BLaER1 treated with 17β-estradiol and CSF1 and Interleukin-3, amounts not matched to agents 10 nM and 100 nM (cell line): ENCODE data around the gene PAK4.

Experiments used
- H3K27ac ChIP-seq, 11 experiments: shearing (Covaris generic); formaldehyde crosslinking; 2 replicates each; pipeline ENCODE4 v1.8.1; 2022
- H3K27me3 ChIP-seq, 11 experiments: shearing (Covaris generic); formaldehyde crosslinking; 2 replicates each; pipeline ENCODE4 v1.8.1; 2022
- H3K36me3 ChIP-seq, 11 experiments: shearing (Covaris generic); formaldehyde crosslinking; 2 replicates each; pipeline ENCODE4 v1.8.1; 2022
- H3K4me1 ChIP-seq, 10 experiments: shearing (Covaris generic); formaldehyde crosslinking; 2 replicates each; pipeline ENCODE4 v1.8.1; 2022
- H3K4me2 ChIP-seq, 11 experiments: shearing (Covaris generic); formaldehyde crosslinking; 2 replicates each; pipeline ENCODE4 v1.8.1; 2022
- H3K4me3 ChIP-seq, 10 experiments: shearing (Covaris generic); formaldehyde crosslinking; 2 replicates each; pipeline ENCODE4 v1.8.1; 2022
- H3K9ac ChIP-seq, 11 experiments: shearing (Covaris generic); formaldehyde crosslinking; 2 replicates each; pipeline ENCODE4 v1.8.1; 2022
- H3K9me3 ChIP-seq, 11 experiments: shearing (Covaris generic); formaldehyde crosslinking; replicated peaks in 1 of 11; 2 replicates each; pipeline ENCODE4 v1.8.1; 2022
- H4K20me1 ChIP-seq, 11 experiments: shearing (Covaris generic); formaldehyde crosslinking; 2 replicates each; pipeline ENCODE4 v1.8.1; 2022
- Cebpa-rat ChIP-seq, 11 experiments: shearing (Covaris generic); IDR thresholded peaks; 2 replicates each; pipeline ENCODE4 v1.8.1; 2022

PAK4 gene

GRCh38 chr19:39188960-39189359 lies 63.4 kb downstream of the PAK4 start:
- TF ChIP-seq Cebpa-rat (IDR thresholded peaks at IDR 0.05): no peak
- Histone ChIP-seq H3K4me3 (no peak overlapping the region), H3K36me3 (no peaks in the 10 kb centered on the region), H4K20me1 (peaks cover 0 to 3% (median 0%) of the 10 kb centered on the region in 11 experiments; a peak in 2 of 22 replicates), H3K9ac (peak overlapping the region in 1 of 11 experiments; percentile 21; a peak in 1 of 22 replicates), H3K9me3 (no peaks in the 10 kb centered on the region), H3K27me3 (no peaks in the 10 kb centered on the region), H3K4me1 (peaks cover 0 to 38% (median 16%) of the 10 kb centered on the region in 10 experiments; a peak in 14 of 20 replicates), H3K4me2 (peak overlapping the region in 6 of 11 experiments; percentile 7 to 47 (median 29); a peak in 9 of 22 replicates), H3K27ac (no peak overlapping the region)

DNA sequence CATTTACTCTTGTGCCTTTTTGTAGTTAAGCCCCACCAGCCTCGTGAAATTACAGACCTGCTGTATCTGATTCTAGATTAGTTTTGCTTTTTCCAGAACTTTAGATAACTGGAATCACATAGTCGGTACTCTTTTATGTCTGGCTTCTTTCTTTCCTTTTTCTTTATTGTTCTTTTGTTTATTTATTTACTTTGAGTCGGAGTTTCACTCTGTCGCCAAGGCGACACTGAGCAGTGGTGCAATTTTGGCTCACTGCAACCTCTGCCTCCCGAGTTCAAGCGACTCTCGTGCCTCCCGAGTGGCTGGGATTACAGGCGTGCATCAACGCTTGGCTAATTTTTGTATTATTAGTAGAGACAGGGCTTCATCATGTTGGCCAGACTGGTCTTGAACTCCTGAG lies 65.2 kb downstream of the PAK4 start:
- no peak overlapping the region for H3K4me2 ChIP-seq
- peaks cover 3 to 11% (median 9%) of the 10 kb centered on the region in 11 experiments for H3K27me3 ChIP-seq
- no peak overlapping the region for H3K9ac ChIP-seq
- peaks cover 0 to 35% (median 11%) of the 10 kb centered on the region in 10 experiments; a peak in 14 of 20 replicates for H3K4me1 ChIP-seq
- no peak overlapping the region for H3K4me3 ChIP-seq
- no peak overlapping the region for H3K27ac ChIP-seq
- H4K20me1 ChIP-seq: peaks cover 0 to 1% (median 0%) of the 10 kb centered on the region in 11 experiments; a peak in 2 of 22 replicates
- no peaks in the 10 kb centered on the region for H3K9me3 ChIP-seq
- TF ChIP-seq Cebpa-rat (IDR thresholded peaks at IDR 0.05): no peak
- no peaks in the 10 kb centered on the region for H3K36me3 ChIP-seq

- Histone ChIP-seq H3K9ac (no peak overlapping the region), H3K4me1 (peaks cover 5 to 42% (median 22%) of the 10 kb centered on the region in 10 experiments; a peak in 17 of 20 replicates), H3K4me2 (peak overlapping the region in 2 of 11 experiments; percentile 5 to 12; a peak in 2 of 22 replicates), H3K36me3 (no peaks in the 10 kb centered on the region), H3K27me3 (peaks cover 24 to 31% (median 30%) of the 10 kb centered on the region in 11 experiments), H3K4me3 (no peak overlapping the region), H3K27ac (no peak overlapping the region), H3K9me3 (no peaks in the 10 kb centered on the region), H4K20me1 (peaks cover 0 to 13% (median 0%) of the 10 kb centered on the region in 11 experiments; a peak in 5 of 22 replicates)
- TF ChIP-seq Cebpa-rat (IDR thresholded peaks at IDR 0.05): no peak
Observed at GRCh38 chr19:39192846-39193245, 67.3 kb downstream of the PAK4 start.

- Histone ChIP-seq H3K9me3 (no peaks in the 10 kb centered on the region), H3K4me1 (peaks cover 4 to 39% (median 22%) of the 10 kb centered on the region in 10 experiments; a peak in 17 of 20 replicates), H3K9ac (no peak overlapping the region), H3K27me3 (peaks cover 33 to 41% (median 40%) of the 10 kb centered on the region in 11 experiments), H4K20me1 (peaks cover 0 to 16% (median 0%) of the 10 kb centered on the region in 11 experiments; a peak in 5 of 22 replicates), H3K4me3 (no peak overlapping the region), H3K27ac (no peak overlapping the region), H3K4me2 (peak overlapping the region in 1 of 11 experiments; percentile 12; a peak in 2 of 22 replicates), H3K36me3 (no peaks in the 10 kb centered on the region)
- no peak for TF ChIP-seq Cebpa-rat (IDR thresholded peaks at IDR 0.05)
Observed at GRCh38 chr19:39193803-39194202, 68.2 kb downstream of the PAK4 start.

DNA sequence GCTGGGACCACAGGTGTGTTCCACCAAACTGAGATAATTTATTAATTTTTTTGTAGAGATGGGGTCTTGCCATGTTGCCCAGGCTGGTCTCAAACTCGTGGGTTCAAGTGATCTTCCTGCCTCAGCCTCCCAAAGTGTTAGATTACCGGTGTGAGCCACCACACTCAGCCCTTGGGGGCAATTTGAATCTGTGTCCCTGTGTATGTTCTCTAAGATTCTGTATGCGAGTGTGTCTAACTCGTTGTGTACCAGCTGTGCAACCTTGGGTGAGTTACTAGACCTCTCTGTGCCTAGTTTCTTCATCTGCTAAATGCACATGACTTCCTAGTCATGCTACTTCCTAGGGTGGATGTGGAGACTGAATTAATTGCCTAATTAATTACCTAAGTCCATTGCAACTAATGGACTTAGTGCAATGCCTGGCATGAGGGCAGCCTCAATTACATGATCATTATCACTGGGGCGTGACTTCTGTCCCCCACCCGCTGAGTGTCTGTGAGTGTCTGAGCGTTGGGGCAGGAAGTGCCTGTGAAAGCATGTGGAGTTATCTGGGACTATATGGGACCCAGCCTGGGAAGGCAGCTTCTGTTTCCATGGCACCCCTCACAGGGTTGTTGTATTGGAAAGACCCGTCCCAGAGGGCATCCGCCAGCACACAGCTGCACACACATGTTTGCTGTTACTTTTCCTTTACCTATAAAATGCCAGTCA lies 69.4 kb downstream of the PAK4 start:
- H3K4me2 ChIP-seq: peak overlapping the region in 5 of 11 experiments; percentile 6 to 53 (median 26); a peak in 5 of 22 replicates

GRCh38 chr19:39195755-39196154 lies 70.2 kb downstream of the PAK4 start:
- Histone ChIP-seq H3K9ac (no peak overlapping the region), H3K27me3 (peaks cover 38 to 49% (median 46%) of the 10 kb centered on the region in 11 experiments), H3K9me3 (no peaks in the 10 kb centered on the region), H4K20me1 (peaks cover 0 to 22% (median 0%) of the 10 kb centered on the region in 11 experiments; a peak in 5 of 22 replicates), H3K36me3 (no peaks in the 10 kb centered on the region), H3K4me2 (peak overlapping the region in 3 of 11 experiments; percentile 1 to 23 (median 9); a peak in 4 of 22 replicates), H3K4me3 (no peak overlapping the region), H3K27ac (no peak overlapping the region), H3K4me1 (peaks cover 0 to 30% (median 17%) of the 10 kb centered on the region in 10 experiments; a peak in 17 of 20 replicates)
- TF ChIP-seq Cebpa-rat (IDR thresholded peaks at IDR 0.05): no peak

More for the DNA sequence above, 69.4 kb downstream of the PAK4 start:
- H3K9ac ChIP-seq: no peak overlapping the region
- no peak for TF ChIP-seq Cebpa-rat (IDR thresholded peaks at IDR 0.05)
- H3K36me3 ChIP-seq: no peaks in the 10 kb centered on the region
- no peak overlapping the region for H3K27ac ChIP-seq
- peaks cover 0 to 22% (median 0%) of the 10 kb centered on the region in 11 experiments; a peak in 5 of 22 replicates for H4K20me1 ChIP-seq
- no peak overlapping the region for H3K4me3 ChIP-seq
- peaks cover 0 to 30% (median 17%) of the 10 kb centered on the region in 10 experiments; a peak in 17 of 20 replicates for H3K4me1 ChIP-seq
- peaks cover 38 to 49% (median 46%) of the 10 kb centered on the region in 11 experiments for H3K27me3 ChIP-seq
- no peaks in the 10 kb centered on the region for H3K9me3 ChIP-seq

DNA sequence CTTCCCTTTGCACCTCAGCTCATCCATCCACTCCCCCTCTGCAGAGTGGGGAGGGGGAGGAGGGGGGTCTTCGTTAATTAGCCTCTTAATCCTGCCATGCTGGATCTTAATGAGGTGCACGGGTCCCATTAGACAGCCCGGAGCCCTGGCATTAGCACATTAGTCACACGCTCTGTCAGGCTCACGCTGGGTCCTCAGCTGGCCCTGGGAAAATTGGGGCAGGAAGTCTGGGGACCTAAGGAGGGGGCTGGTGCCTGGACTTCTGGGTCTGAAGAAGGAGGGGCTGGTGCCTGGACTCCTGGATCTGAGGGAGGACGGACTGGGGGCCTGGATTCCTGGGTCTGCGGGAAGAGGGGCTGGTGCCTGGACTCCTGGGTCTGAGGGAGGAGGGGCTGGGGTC lies 70.7 kb downstream of the PAK4 start:
- peaks cover 0 to 22% (median 0%) of the 10 kb centered on the region in 11 experiments; a peak in 5 of 22 replicates for H4K20me1 ChIP-seq
- no peak for TF ChIP-seq Cebpa-rat (IDR thresholded peaks at IDR 0.05)
- H3K4me3 ChIP-seq: no peak overlapping the region
- no peak overlapping the region for H3K9ac ChIP-seq
- H3K4me2 ChIP-seq: peak overlapping the region in 5 of 11 experiments; percentile 1 to 74 (median 57); a peak in 5 of 22 replicates
- no peak overlapping the region for H3K27ac ChIP-seq
- H3K27me3 ChIP-seq: peaks cover 38 to 49% (median 46%) of the 10 kb centered on the region in 11 experiments
- H3K4me1 ChIP-seq: peaks cover 0 to 30% (median 17%) of the 10 kb centered on the region in 10 experiments; a peak in 17 of 20 replicates
- no peaks in the 10 kb centered on the region for H3K9me3 ChIP-seq
- H3K36me3 ChIP-seq: no peaks in the 10 kb centered on the region

DNA sequence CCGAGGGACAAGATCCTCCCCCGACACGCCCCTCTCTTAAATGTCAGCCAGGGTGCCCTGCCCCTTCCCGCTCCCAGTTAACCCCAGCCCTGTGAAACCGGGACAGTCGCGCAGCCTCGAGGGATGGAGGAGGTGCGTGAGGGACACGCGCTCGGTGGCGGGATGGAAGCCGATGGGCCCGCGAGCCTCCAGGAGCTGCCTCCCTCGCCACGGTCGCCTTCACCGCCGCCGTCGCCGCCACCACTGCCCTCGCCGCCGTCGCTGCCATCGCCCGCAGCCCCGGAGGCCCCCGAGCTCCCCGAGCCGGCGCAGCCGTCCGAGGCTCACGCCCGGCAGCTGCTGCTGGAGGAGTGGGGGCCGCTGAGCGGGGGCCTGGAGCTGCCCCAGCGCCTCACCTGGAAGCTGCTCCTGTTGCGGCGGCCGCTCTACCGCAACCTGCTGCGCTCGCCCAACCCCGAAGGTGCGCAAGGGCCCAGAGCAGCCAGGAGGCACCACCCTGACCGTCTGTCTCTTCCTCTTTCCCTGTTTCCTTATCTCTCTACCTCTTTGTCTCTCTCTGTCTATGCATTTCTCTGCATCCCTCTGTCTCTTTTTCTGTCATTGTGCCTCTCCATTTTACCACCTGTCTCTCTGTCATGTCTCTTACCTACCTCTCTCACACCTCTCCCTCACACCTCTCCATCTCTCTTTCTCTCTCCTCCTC lies 71.4 kb downstream of the PAK4 start, which contains the start of gene NCCRP1:
NCCRP1 (plus strand) TSS at position 105 of the 703 bp plus-strand sequence; CDS start at position 124, 19 bp downstream.
- peaks cover 0 to 22% (median 0%) of the 10 kb centered on the region in 11 experiments; a peak in 5 of 22 replicates for H4K20me1 ChIP-seq
- no peaks in the 10 kb centered on the region for H3K36me3 ChIP-seq
- no peak for TF ChIP-seq Cebpa-rat (IDR thresholded peaks at IDR 0.05)
- H3K4me3 ChIP-seq: peak within 1 kb of the TSS in 8 of 10 experiments; percentile 6 to 55 (median 34); a peak in 9 of 20 replicates
- H3K9ac ChIP-seq: no peak within 1 kb of the TSS
- peaks cover 38 to 49% (median 46%) of the 10 kb centered on the region in 11 experiments for H3K27me3 ChIP-seq
- H3K9me3 ChIP-seq: no peaks in the 10 kb centered on the region
- H3K27ac ChIP-seq: no peak within 1 kb of the TSS
- H3K4me1 ChIP-seq: peaks cover 0 to 30% (median 17%) of the 10 kb centered on the region in 10 experiments; a peak in 17 of 20 replicates
- peak within 1 kb of the TSS; percentile 57 to 81 (median 74) for H3K4me2 ChIP-seq
